CD8-positive, alpha-beta memory T cell (primary cell): ENCODE results near the gene OAS2. TPM values are rescaled to one million over a fixed set of nuclear protein-coding genes. Genes with fewer than 3 reads are reported as not detected.
A peak's percentile ranks its signal among the peaks of the same experiment; 100 is the strongest.

Source experiments
- CTCF ChIA-PET: fragments of 350-600 bp; sonication (Branson Sonifier 250); formaldehyde crosslinking; loops from one replicate; lab custom pipeline; 2021; ENCODE audit warnings: antibody characterized with exemption; lab: Charles Lee
- POLR2A ChIA-PET: fragments of 350-600 bp; sonication (Branson Sonifier 250); formaldehyde crosslinking; loops from one replicate; lab custom pipeline; 2021; ENCODE audit warnings: antibody characterized with exemption; lab: Charles Lee
- DNase-seq, 5 donors: peaks; one replicate each; pipeline versions ENCODE4 v3.0.0 to v3.0.0-alpha.2; 2020 to 2022; ENCODE audit warnings: mixed read lengths in 1 of 5
- H3K27ac ChIP-seq: one replicate; pipeline ENCODE4 v1.7.0; 2013; ENCODE audit warnings: low read depth, mild to moderate bottlenecking, low read length, moderate library complexity
- H3K27me3 ChIP-seq: 2 replicates; pipeline ENCODE4 v1.7.0; 2013; ENCODE audit warnings: low read length, mild to moderate bottlenecking; ENCODE audit not compliant: insufficient read depth, poor library complexity, severe bottlenecking
- H3K36me3 ChIP-seq: 2 replicates; pipeline ENCODE4 v1.7.0; 2013; ENCODE audit warnings: mild to moderate bottlenecking, low read length, moderate library complexity; ENCODE audit not compliant: insufficient read depth
- H3K4me1 ChIP-seq: 2 replicates; pipeline ENCODE4 v1.7.0; 2013; ENCODE audit warnings: mild to moderate bottlenecking, low read length, moderate library complexity; ENCODE audit not compliant: insufficient read depth
- H3K4me3 ChIP-seq: 2 replicates; pipeline ENCODE4 v1.7.0; 2013; ENCODE audit warnings: mild to moderate bottlenecking, low read length
- H3K9me3 ChIP-seq: 2 replicates; pipeline ENCODE4 v1.7.0; 2013; ENCODE audit warnings: mild to moderate bottlenecking, low read length
- H3K27ac Mint-ChIP-seq, 8 donors: one replicate each; pipeline ENCODE4 v1.8.0; 2020 to 2021; ENCODE audit warnings: mixed read lengths in 8 of 8, mild to moderate bottlenecking in 6 of 8, inconsistent platforms in 3 of 8, moderate library complexity in 3 of 8
- H3K27me3 Mint-ChIP-seq, 2 donors: one replicate each; pipeline ENCODE4 v1.8.0; 2020 to 2021; ENCODE audit warnings: mixed read lengths in 2 of 2, mild to moderate bottlenecking in 1 of 2, moderate library complexity in 1 of 2
- H3K36me3 Mint-ChIP-seq, 3 donors: one replicate each; pipeline ENCODE4 v1.8.0; 2020 to 2021; ENCODE audit warnings: mixed read lengths in 3 of 3, inconsistent platforms in 1 of 3, mild to moderate bottlenecking in 1 of 3
- H3K4me1 Mint-ChIP-seq, 3 donors: one replicate each; pipeline ENCODE4 v1.8.0; 2020 to 2021; ENCODE audit warnings: mixed read lengths in 3 of 3, inconsistent platforms in 1 of 3, mild to moderate bottlenecking in 1 of 3
- H3K4me3 Mint-ChIP-seq, 7 donors: one replicate each; pipeline ENCODE4 v1.8.0; 2020 to 2021; ENCODE audit warnings: mixed read lengths in 7 of 7, mild to moderate bottlenecking in 6 of 7, moderate library complexity in 4 of 7, inconsistent platforms in 2 of 7
- H3K9me3 Mint-ChIP-seq, 5 donors: one replicate each; pipeline ENCODE4 v1.8.0; 2020 to 2022; ENCODE audit warnings: mixed read lengths in 5 of 5, mild to moderate bottlenecking in 3 of 5, moderate library complexity in 2 of 5, inconsistent platforms in 1 of 5
- polyA plus RNA-seq: library from polyadenylated mRNA; unstranded; fragments of 300-500 nt; fragmentation: Illumina TruSeq; gene quantifications from one replicate; pipeline ENCODE4 v1.2.3, GENCODE V29; 2021
- total RNA-seq, 2 experiments: library from RNA; stranded (reverse); gene quantifications; one replicate each; pipeline ENCODE4 v1.2.3, GENCODE V29; 2021

Gene OAS2
- total and polyA plus RNA-seq, 3 experiments from 2014 or later = 40.1 to 50.9 (median 46.6) TPM

GRCh38 chr12:112936927-112937326, 41.4 kb upstream of the OAS2 start:
- Mint-ChIP-seq H3K4me3 (peak overlapping the region; percentile 27 to 91 (median 63)), H3K9me3 (no peaks in the 10 kb centered on the region), H3K4me1 (peaks cover 29 to 40% (median 30%) of the 10 kb centered on the region in 3 donors), H3K36me3 (peaks cover 0 to 5% (median 0%) of the 10 kb centered on the region in 3 donors), H3K27ac (peak overlapping the region; percentile 56 to 93 (median 84)), H3K27me3 (no peaks in the 10 kb centered on the region)
- DNase-seq = no peak
- no peak overlapping the region for H3K4me3 ChIP-seq
- no peaks in the 10 kb centered on the region for H3K27me3 ChIP-seq
- no peaks in the 10 kb centered on the region for H3K36me3 ChIP-seq
- no peak overlapping the region for H3K27ac ChIP-seq
- H3K9me3 ChIP-seq = no peaks in the 10 kb centered on the region
- ChIA-PET POLR2A (interaction anchor here (2.4 kb wide), 1 partner anchor 41 kb away, joined by 24 read pairs; the partner anchor contains the start of gene OAS2), CTCF (interaction anchor here (0.9 to 1.9 kb wide), 3 partner anchors 36 to 51 kb away, joined by 3 to 10 read pairs (median 9); partner anchors contain the start of gene OAS2)
- H3K4me1 ChIP-seq = peaks cover 18% of the 10 kb centered on the region

GRCh38 chr12:112937741-112938719, 40.3 kb upstream of the OAS2 start, which contains the start of gene OAS3:
Gene OAS3 (plus strand): TSS chr12:112938474. CDS start chr12:112938531, 57 bp downstream.
- ChIA-PET POLR2A (interaction anchor here (0.6 to 2.4 kb wide), 3 partner anchors 31 to 40 kb away, joined by 4 to 24 read pairs (median 6); partner anchors contain the start of genes OAS1 and OAS2), CTCF (interaction anchor here (0.9 to 1.9 kb wide), 5 partner anchors 9 to 111 kb away, joined by 3 to 10 read pairs (median 4); partner anchors contain the start of gene OAS2)
- no peaks in the 10 kb centered on the region for H3K27me3 Mint-ChIP-seq
- H3K4me3 Mint-ChIP-seq = peak within 1 kb of the TSS; percentile 86 to 95 (median 91)
- peaks cover 29 to 43% (median 30%) of the 10 kb centered on the region in 3 donors for H3K4me1 Mint-ChIP-seq
- H3K27me3 ChIP-seq = no peaks in the 10 kb centered on the region
- no peaks in the 10 kb centered on the region for H3K9me3 ChIP-seq
- H3K36me3 ChIP-seq = no peaks in the 10 kb centered on the region
- peak within 1 kb of the TSS; percentile 83 to 97 (median 92) for H3K27ac Mint-ChIP-seq
- peaks cover 18% of the 10 kb centered on the region for H3K4me1 ChIP-seq
- DNase-seq = peak; percentile 51 to 82 (median 72)
- peaks cover 0 to 8% (median 0%) of the 10 kb centered on the region in 3 donors for H3K36me3 Mint-ChIP-seq
- no peaks in the 10 kb centered on the region for H3K9me3 Mint-ChIP-seq
- peak within 1 kb of the TSS; percentile 83 for H3K4me3 ChIP-seq
- peak within 1 kb of the TSS; percentile 62 for H3K27ac ChIP-seq

GRCh38 chr12:112938751-112939150, 39.6 kb upstream of the OAS2 start:
- H3K4me1 ChIP-seq = peaks cover 18% of the 10 kb centered on the region
- Mint-ChIP-seq H3K4me1 (peaks cover 29 to 43% (median 30%) of the 10 kb centered on the region in 3 donors), H3K4me3 (peak overlapping the region; percentile 86 to 95 (median 91)), H3K27ac (peak overlapping the region; percentile 83 to 96 (median 92)), H3K27me3 (no peaks in the 10 kb centered on the region), H3K36me3 (peaks cover 0 to 11% (median 0%) of the 10 kb centered on the region in 3 donors), H3K9me3 (no peaks in the 10 kb centered on the region)
- DNase-seq = no peak
- POLR2A ChIA-PET = interaction anchor here (2.4 kb wide), 1 partner anchor 40 kb away, joined by 24 read pairs; the partner anchor contains the start of gene OAS2
- H3K27ac ChIP-seq = peak overlapping the region; percentile 62
- peak overlapping the region; percentile 83 for H3K4me3 ChIP-seq
- no peaks in the 10 kb centered on the region for H3K36me3 ChIP-seq
- H3K9me3 ChIP-seq = no peaks in the 10 kb centered on the region
- CTCF ChIA-PET = interaction anchor here (1.8 to 1.9 kb wide), 2 partner anchors 38 to 40 kb away, joined by 9 to 10 read pairs; partner anchors contain the start of gene OAS2
- H3K27me3 ChIP-seq = no peaks in the 10 kb centered on the region

GRCh38 chr12:112939761-112940381, 38.4 kb upstream of the OAS2 start:
- DNase-seq = peak in 1 of 5 donors; percentile 6
- Mint-ChIP-seq H3K27me3 (no peaks in the 10 kb centered on the region), H3K36me3 (peaks cover 5 to 22% (median 6%) of the 10 kb centered on the region in 3 donors), H3K9me3 (no peaks in the 10 kb centered on the region), H3K4me1 (peaks cover 28 to 39% (median 30%) of the 10 kb centered on the region in 3 donors), H3K4me3 (peak overlapping the region; percentile 82 to 95 (median 91)), H3K27ac (peak overlapping the region; percentile 27 to 97 (median 86))
- ChIA-PET CTCF (interaction anchor here (1.0 to 2.1 kb wide), 4 partner anchors 24 to 53 kb away, joined by 3 to 7 read pairs (median 4); partner anchors contain the start of gene OAS2), POLR2A (interaction anchor here (0.6 to 1.2 kb wide), 2 partner anchors 38 to 39 kb away, joined by 3 to 4 read pairs; partner anchors contain the start of gene OAS2)
- Histone ChIP-seq H3K27ac (no peak overlapping the region), H3K9me3 (no peaks in the 10 kb centered on the region), H3K36me3 (no peaks in the 10 kb centered on the region), H3K4me1 (peaks cover 18% of the 10 kb centered on the region), H3K4me3 (peak overlapping the region; percentile 83), H3K27me3 (no peaks in the 10 kb centered on the region)

GRCh38 chr12:112941528-112942335, 36.6 kb upstream of the OAS2 start:
- CTCF ChIA-PET = no interaction called here
- Mint-ChIP-seq H3K27ac (peak overlapping the region in 3 of 8 donors; percentile 14 to 58 (median 32)), H3K9me3 (no peaks in the 10 kb centered on the region), H3K36me3 (peaks cover 7 to 37% (median 11%) of the 10 kb centered on the region in 3 donors), H3K4me3 (peak overlapping the region in 1 of 7 donors; percentile 5), H3K27me3 (no peaks in the 10 kb centered on the region), H3K4me1 (peaks cover 28 to 34% (median 30%) of the 10 kb centered on the region in 3 donors)
- H3K4me3 ChIP-seq = no peak overlapping the region
- H3K27me3 ChIP-seq = no peaks in the 10 kb centered on the region
- no peak for DNase-seq
- no peak overlapping the region for H3K27ac ChIP-seq
- peaks cover 18% of the 10 kb centered on the region for H3K4me1 ChIP-seq
- H3K36me3 ChIP-seq = peaks cover 5% of the 10 kb centered on the region
- no peaks in the 10 kb centered on the region for H3K9me3 ChIP-seq
- POLR2A ChIA-PET = no interaction called here

GRCh38 chr12:112942572-112942971, 35.7 kb upstream of the OAS2 start:
- Histone ChIP-seq H3K27me3 (no peaks in the 10 kb centered on the region), H3K36me3 (peaks cover 11% of the 10 kb centered on the region), H3K27ac (no peak overlapping the region), H3K4me3 (no peak overlapping the region), H3K9me3 (no peaks in the 10 kb centered on the region), H3K4me1 (peaks cover 18% of the 10 kb centered on the region)
- Mint-ChIP-seq H3K9me3 (no peaks in the 10 kb centered on the region), H3K36me3 (peaks cover 15 to 46% (median 19%) of the 10 kb centered on the region in 3 donors), H3K27ac (no peak overlapping the region), H3K4me3 (no peak overlapping the region), H3K27me3 (no peaks in the 10 kb centered on the region), H3K4me1 (peaks cover 23 to 30% (median 29%) of the 10 kb centered on the region in 3 donors)
- POLR2A ChIA-PET = no interaction called here
- CTCF ChIA-PET = no interaction called here
- DNase-seq = no peak
